Lung (tissue), 12 donors: ENCODE results near the gene GPR173. TPM values are rescaled to one million over a fixed set of nuclear protein-coding genes. Genes with fewer than 3 reads are reported as not detected.

Experiments used
- ATAC-seq: fragments of 200-7000 bp; cut with Tn5 transposase; one replicate; pipeline ENCODE4 v1.9.1; 2020; ENCODE audit warnings: moderate number of reproducible peaks; ENCODE audit not compliant: insufficient read depth, low FRiP score
- DNase-seq, 3 donors: peaks; one replicate each; pipeline ENCODE4 v3.0.0-alpha.2; 2013 to 2017
- H3K27ac ChIP-seq, 2 donors: one replicate each; pipeline ENCODE4 v1.5.1; 2013; ENCODE audit warnings: mild to moderate bottlenecking in 2 of 2, moderate library complexity in 2 of 2, control low read depth in 1 of 2, inconsistent platforms in 1 of 2, low read depth in 1 of 2, low read length in 1 of 2
- H3K27me3 ChIP-seq, 3 donors: one replicate each; pipeline ENCODE4 v1.5.1; 2013; ENCODE audit warnings: low read length in 2 of 3; ENCODE audit not compliant: control insufficient read depth in 3 of 3, insufficient read depth in 3 of 3
- H3K36me3 ChIP-seq, 4 donors: one replicate each; pipeline ENCODE4 v1.5.1; 2013; ENCODE audit warnings: low read length in 4 of 4, mild to moderate bottlenecking in 1 of 4, moderate library complexity in 1 of 4; ENCODE audit not compliant: control insufficient read depth in 4 of 4, insufficient read depth in 4 of 4
- H3K4me1 ChIP-seq, 5 donors: one replicate each; pipeline ENCODE4 v1.5.1; 2013; ENCODE audit warnings: low read length in 5 of 5, mild to moderate bottlenecking in 2 of 5, moderate library complexity in 1 of 5; ENCODE audit not compliant: control insufficient read depth in 5 of 5, insufficient read depth in 5 of 5
- H3K4me3 ChIP-seq: one replicate; pipeline ENCODE4 v1.5.1; 2013; ENCODE audit warnings: mild to moderate bottlenecking, control low read depth, moderate library complexity
- H3K9ac ChIP-seq, 2 donors: one replicate each; pipeline ENCODE4 v1.5.1; 2013; ENCODE audit warnings: low read length in 2 of 2, control low read depth in 1 of 2; ENCODE audit not compliant: insufficient read depth in 1 of 2
- H3K9me3 ChIP-seq, 4 donors: one replicate each; pipeline ENCODE4 v1.5.1; 2013; ENCODE audit warnings: low read length in 3 of 4, mild to moderate bottlenecking in 1 of 4, moderate library complexity in 1 of 4; ENCODE audit not compliant: control insufficient read depth in 4 of 4, insufficient read depth in 3 of 4
- CTCF ChIP-seq: IDR thresholded peaks from 2 replicates; pipeline ENCODE4 v1.5.1; 2012; ENCODE audit warnings: mild to moderate bottlenecking; ENCODE audit errors: control extremely low read depth, extremely low read depth
- WGBS, 2 donors: extraction: QIAGEN DNeasy Blood & Tissue Kit; methylation state at CpG; one replicate each; pipeline ENCODE4 v1.1.7; 2013; 5-methylcytosine and 5-hydroxymethylcytosine counted together
- polyA plus RNA-seq, 2 donors: library from polyadenylated mRNA; stranded (reverse); fragments of 200-250 nt; gene quantifications; one replicate each; pipeline ENCODE4 v1.2.1, GENCODE V29; 2013
- total RNA-seq, 2 donors: library from RNA; depleted of rRNA in 1 of 2; stranded (reverse); fragments of >200 nt in 1 of 2; gene quantifications; one replicate each; pipeline ENCODE4 v1.2.1, GENCODE V29; 2014 to 2021
- donor health status: control.
- donor health status: control.
- donor health status: Bipolar disorder and iron deficiency.
- donor health status: healthy.
- donor health status: DM: yes; HTN: yes; CAD: no.

Gene GPR173
- total and polyA plus RNA-seq, 4 donors: 0.94 to 4.6 (median 2.0) TPM

- WGBS, 2 donors: 68 to 90% methylated on average over 5 to 6 of the region's 6 CpGs
- Histone ChIP-seq H3K9me3 (peaks cover 0 to 5% (median 0%) of the 10 kb centered on the region in 4 donors), H3K4me1 (peaks cover 0 to 4% (median 0%) of the 10 kb centered on the region in 5 donors), H3K27ac (peak overlapping the region in 1 of 2 donors; percentile 33), H3K36me3 (peaks cover 0 to 2% (median 0%) of the 10 kb centered on the region in 4 donors), H3K4me3 (no peak overlapping the region), H3K27me3 (peaks cover 4 to 36% (median 14%) of the 10 kb centered on the region in 3 donors), H3K9ac (peak overlapping the region in 1 of 2 donors; percentile 19)
- ATAC-seq: no peak
- TF ChIP-seq CTCF: no peak
- DNase-seq: no peak
Measured at GRCh38 chrX:53073115-53073586, 24.6 kb downstream of the GPR173 start.

- Histone ChIP-seq H3K4me1 (peaks cover 0 to 4% (median 0%) of the 10 kb centered on the region in 5 donors), H3K9ac (no peak overlapping the region), H3K27ac (no peak overlapping the region), H3K27me3 (peaks cover 0 to 40% (median 7%) of the 10 kb centered on the region in 3 donors), H3K4me3 (no peak overlapping the region), H3K36me3 (no peaks in the 10 kb centered on the region), H3K9me3 (peaks cover 0 to 5% (median 0%) of the 10 kb centered on the region in 4 donors)
- ATAC-seq: no peak
- TF ChIP-seq CTCF: no peak
- no peak for DNase-seq
- WGBS, 2 donors: 78 to 85% methylated on average over 7 of the region's 7 CpGs
Measured at GRCh38 chrX:53075011-53075410, 26.4 kb downstream of the GPR173 start.

GRCh38 chrX:53076671-53077070, 28.1 kb downstream of the GPR173 start:
- no peak overlapping the region for H3K9ac ChIP-seq
- DNase-seq: no peak
- no peak overlapping the region for H3K27ac ChIP-seq
- peaks cover 0 to 38% (median 7%) of the 10 kb centered on the region in 3 donors for H3K27me3 ChIP-seq
- TF ChIP-seq CTCF: no peak
- H3K36me3 ChIP-seq: no peaks in the 10 kb centered on the region
- H3K9me3 ChIP-seq: peaks cover 0 to 4% (median 0%) of the 10 kb centered on the region in 4 donors
- H3K4me1 ChIP-seq: peaks cover 0 to 4% (median 2%) of the 10 kb centered on the region in 5 donors
- 93 to 95% methylated on average over 20 to 21 of the region's 21 CpGs for WGBS, 2 donors
- H3K4me3 ChIP-seq: no peak overlapping the region
- no peak for ATAC-seq
